ENCODE measurements around the gene SFXN5. TPM values are rescaled to one million over a fixed set of nuclear protein-coding genes. Genes with fewer than 3 reads are reported as not detected.

The SFXN5 gene
- total and polyA plus RNA-seq, 2 experiments from 2014 or later, result 10.0 to 16.4 TPM

GRCh38 chr2:72931280-72931910, 140.1 kb downstream of the SFXN5 start:
- Histone ChIP-seq H3K4me3 (no peak overlapping the region), H3K9ac (no peak overlapping the region), H3K4me2 (ENCODE audit: unreplicated experiment) (no peak overlapping the region), H3K36me3 (ENCODE audit: low read depth) (no peaks in the 10 kb centered on the region), H3K4me1 (ENCODE audit: insufficient read depth) (peaks cover 14% of the 10 kb centered on the region), H2AFZ (no peak overlapping the region), H3K79me2 (ENCODE audit: insufficient read depth) (no peaks in the 10 kb centered on the region), H3K9me2 (ENCODE audit: insufficient read depth) (no peaks in the 10 kb centered on the region), H3K27ac (no peak overlapping the region), H3K9me3 (ENCODE audit: low read depth) (no peaks in the 10 kb centered on the region), H4K20me1 (ENCODE audit: insufficient read depth) (no peaks in the 10 kb centered on the region), H3K27me3 (replicated peaks; ENCODE audit: insufficient read depth) (peaks cover 36% of the 10 kb centered on the region), H3F3A (ENCODE audit: insufficient read depth) (no peaks in the 10 kb centered on the region)
- 72 to 77% methylated on average over 13 to 14 of the region's 14 CpGs for WGBS, 2 experiments (ENCODE audit: low coverage in 1 of 2, low lambda C conversion rate in 2 of 2, missing lambda C conversion rate in 2 of 2)
- in situ Hi-C loops (cut with MboI), result no loop called here
- TF ChIP-seq EZH2phosphoT487 (IDR thresholded peaks at IDR 0.05; ENCODE audit: insufficient read depth, low read depth) (no peak), EZH2 (IDR thresholded peaks at IDR 0.05; ENCODE audit: insufficient read depth, poor library complexity, severe bottlenecking) (no peak)
- peak; percentile 91 for DNase-seq

- no peak overlapping the region for H3K4me3 ChIP-seq
- in situ Hi-C loops (cut with MboI), result no loop called here
Measured at GRCh38 chr2:72929010-72929409, 142.5 kb downstream of the SFXN5 start.

GRCh38 chr2:72927619-72928550, 143.6 kb downstream of the SFXN5 start:
- no peaks in the 10 kb centered on the region for H3K9me2 ChIP-seq (ENCODE audit: insufficient read depth)
- no peaks in the 10 kb centered on the region for H3K9me3 ChIP-seq (ENCODE audit: low read depth)
- no peaks in the 10 kb centered on the region for H3K36me3 ChIP-seq (ENCODE audit: low read depth)
- no peak for TF ChIP-seq EZH2 (IDR thresholded peaks at IDR 0.05; ENCODE audit: insufficient read depth, poor library complexity, severe bottlenecking)
- no peak for TF ChIP-seq EZH2phosphoT487 (IDR thresholded peaks at IDR 0.05; ENCODE audit: insufficient read depth, low read depth)
- H2AFZ ChIP-seq, result no peak overlapping the region
- H3K4me3 ChIP-seq, result no peak overlapping the region
- H3K4me2 ChIP-seq (ENCODE audit: unreplicated experiment), result no peak overlapping the region
- H4K20me1 ChIP-seq (ENCODE audit: insufficient read depth), result no peaks in the 10 kb centered on the region
- no peak overlapping the region for H3K9ac ChIP-seq
- in situ Hi-C loops (cut with MboI), result no loop called here
- H3F3A ChIP-seq (ENCODE audit: insufficient read depth), result no peaks in the 10 kb centered on the region
- peaks cover 71% of the 10 kb centered on the region for H3K27me3 ChIP-seq (replicated peaks; ENCODE audit: insufficient read depth)
- 72 to 74% methylated on average over 8 of the region's 8 CpGs for WGBS, 2 experiments (ENCODE audit: low coverage in 1 of 2, low lambda C conversion rate in 2 of 2, missing lambda C conversion rate in 2 of 2)
- H3K79me2 ChIP-seq (ENCODE audit: insufficient read depth), result no peaks in the 10 kb centered on the region
- H3K4me1 ChIP-seq (ENCODE audit: insufficient read depth), result peaks cover 14% of the 10 kb centered on the region
- no peak overlapping the region for H3K27ac ChIP-seq
- no peak for DNase-seq

More at GRCh38 chr2:72929010-72929409, 142.5 kb downstream of the SFXN5 start:
- Histone ChIP-seq H3K27me3 (replicated peaks; ENCODE audit: insufficient read depth) (peaks cover 59% of the 10 kb centered on the region), H3K9me2 (ENCODE audit: insufficient read depth) (no peaks in the 10 kb centered on the region), H3K36me3 (ENCODE audit: low read depth) (no peaks in the 10 kb centered on the region), H4K20me1 (ENCODE audit: insufficient read depth) (no peaks in the 10 kb centered on the region), H3K4me2 (ENCODE audit: unreplicated experiment) (no peak overlapping the region), H3K79me2 (ENCODE audit: insufficient read depth) (no peaks in the 10 kb centered on the region), H2AFZ (no peak overlapping the region), H3K4me1 (ENCODE audit: insufficient read depth) (peaks cover 14% of the 10 kb centered on the region), H3F3A (ENCODE audit: insufficient read depth) (no peaks in the 10 kb centered on the region), H3K27ac (no peak overlapping the region), H3K9me3 (ENCODE audit: low read depth) (no peaks in the 10 kb centered on the region), H3K9ac (no peak overlapping the region)
- TF ChIP-seq EZH2 (IDR thresholded peaks at IDR 0.05; ENCODE audit: insufficient read depth, poor library complexity, severe bottlenecking) (no peak), EZH2phosphoT487 (IDR thresholded peaks at IDR 0.05; ENCODE audit: insufficient read depth, low read depth) (no peak)
- no peak for DNase-seq
- 43 to 60% methylated on average over 1 of the region's 1 CpG for WGBS, 2 experiments (ENCODE audit: low coverage in 1 of 2, low lambda C conversion rate in 2 of 2, missing lambda C conversion rate in 2 of 2)

- Histone ChIP-seq H3K36me3 (ENCODE audit: low read depth) (no peaks in the 10 kb centered on the region), H3K27me3 (replicated peaks; ENCODE audit: insufficient read depth) (peaks cover 80% of the 10 kb centered on the region), H3K4me3 (no peak overlapping the region), H3F3A (ENCODE audit: insufficient read depth) (no peaks in the 10 kb centered on the region), H3K4me2 (ENCODE audit: unreplicated experiment) (no peak overlapping the region), H3K79me2 (ENCODE audit: insufficient read depth) (no peaks in the 10 kb centered on the region), H3K27ac (no peak overlapping the region), H3K4me1 (ENCODE audit: insufficient read depth) (peaks cover 10% of the 10 kb centered on the region), H3K9ac (no peak overlapping the region), H4K20me1 (ENCODE audit: insufficient read depth) (no peaks in the 10 kb centered on the region), H2AFZ (no peak overlapping the region), H3K9me3 (ENCODE audit: low read depth) (no peaks in the 10 kb centered on the region), H3K9me2 (ENCODE audit: insufficient read depth) (no peaks in the 10 kb centered on the region)
- in situ Hi-C loops (cut with MboI), result no loop called here
- 57% methylated on average over 6 of the region's 6 CpGs for WGBS, 2 experiments (ENCODE audit: low coverage in 1 of 2, low lambda C conversion rate in 2 of 2, missing lambda C conversion rate in 2 of 2)
- DNase-seq, result no peak
- no peak for TF ChIP-seq EZH2 (IDR thresholded peaks at IDR 0.05; ENCODE audit: insufficient read depth, poor library complexity, severe bottlenecking)
- TF ChIP-seq EZH2phosphoT487 (IDR thresholded peaks at IDR 0.05; ENCODE audit: insufficient read depth, low read depth), result no peak
Measured at GRCh38 chr2:72926811-72927465, 144.6 kb downstream of the SFXN5 start.
